GM18951 (cell line): Measurements from ENCODE around the gene RNF13.

Experiments used
- POLR2A ChIP-seq: IDR thresholded peaks from 4 replicates; pipeline ENCODE4 v1.6.1; 2011; ENCODE audit warnings: mild to moderate bottlenecking; ENCODE audit not compliant: insufficient read length, insufficient read depth; ENCODE audit errors: extremely low read depth
- in situ Hi-C: fragments of 300-500 bp; cut with MboI; formaldehyde crosslinking; loops from one replicate; pipeline ENCODE4 v1.12.0; 2022; ENCODE audit warnings: low sequenced_read_pairs, mixed read lengths, inconsistent platforms; ENCODE audit not compliant: unreplicated experiment

Gene RNF13, protein sequence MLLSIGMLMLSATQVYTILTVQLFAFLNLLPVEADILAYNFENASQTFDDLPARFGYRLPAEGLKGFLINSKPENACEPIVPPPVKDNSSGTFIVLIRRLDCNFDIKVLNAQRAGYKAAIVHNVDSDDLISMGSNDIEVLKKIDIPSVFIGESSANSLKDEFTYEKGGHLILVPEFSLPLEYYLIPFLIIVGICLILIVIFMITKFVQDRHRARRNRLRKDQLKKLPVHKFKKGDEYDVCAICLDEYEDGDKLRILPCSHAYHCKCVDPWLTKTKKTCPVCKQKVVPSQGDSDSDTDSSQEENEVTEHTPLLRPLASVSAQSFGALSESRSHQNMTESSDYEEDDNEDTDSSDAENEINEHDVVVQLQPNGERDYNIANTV

DNA sequence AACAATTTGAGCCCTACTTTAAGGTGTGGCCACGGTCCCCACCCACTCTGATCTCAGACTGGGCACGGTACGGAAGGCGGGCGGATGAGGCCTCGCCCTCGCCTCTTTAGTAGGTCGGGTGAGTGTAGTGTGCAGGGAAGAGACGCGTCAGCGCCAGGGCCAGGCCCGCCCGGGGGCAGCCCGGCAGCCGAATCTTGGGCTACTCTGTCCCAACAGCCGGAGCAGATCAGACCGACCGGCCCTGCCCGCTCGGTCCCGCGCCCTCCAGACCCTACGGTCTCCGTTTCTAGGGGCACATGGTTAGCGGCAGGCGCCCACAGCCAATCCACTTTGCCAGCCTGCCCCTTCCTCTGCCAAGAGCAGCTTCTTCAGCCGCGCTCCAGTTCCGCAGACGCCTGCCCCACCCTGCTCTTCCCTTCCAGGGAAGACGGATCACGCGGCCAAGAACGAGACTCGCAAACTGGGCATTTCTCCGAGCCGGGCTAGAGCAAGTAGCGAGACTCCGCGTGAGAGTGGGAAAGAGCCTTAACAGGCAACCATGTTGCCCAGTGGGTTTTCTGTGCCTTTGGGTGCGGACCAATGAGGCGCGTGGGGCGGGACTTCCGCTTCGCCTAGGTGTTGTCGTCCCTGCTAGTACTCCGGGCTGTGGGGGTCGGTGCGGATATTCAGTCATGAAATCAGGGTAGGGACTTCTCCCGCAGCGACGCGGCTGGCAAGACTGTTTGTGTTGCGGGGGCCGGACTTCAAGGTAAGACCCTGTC lies at the start of gene RNF13:
TSS of gene RNF13 (plus strand) at position 610 of the 761 bp plus-strand sequence. CDS start 32,812 bp downstream, outside the sequence.
- TF ChIP-seq POLR2A = peak; percentile 71
- in situ Hi-C loops = no loop called here

DNA sequence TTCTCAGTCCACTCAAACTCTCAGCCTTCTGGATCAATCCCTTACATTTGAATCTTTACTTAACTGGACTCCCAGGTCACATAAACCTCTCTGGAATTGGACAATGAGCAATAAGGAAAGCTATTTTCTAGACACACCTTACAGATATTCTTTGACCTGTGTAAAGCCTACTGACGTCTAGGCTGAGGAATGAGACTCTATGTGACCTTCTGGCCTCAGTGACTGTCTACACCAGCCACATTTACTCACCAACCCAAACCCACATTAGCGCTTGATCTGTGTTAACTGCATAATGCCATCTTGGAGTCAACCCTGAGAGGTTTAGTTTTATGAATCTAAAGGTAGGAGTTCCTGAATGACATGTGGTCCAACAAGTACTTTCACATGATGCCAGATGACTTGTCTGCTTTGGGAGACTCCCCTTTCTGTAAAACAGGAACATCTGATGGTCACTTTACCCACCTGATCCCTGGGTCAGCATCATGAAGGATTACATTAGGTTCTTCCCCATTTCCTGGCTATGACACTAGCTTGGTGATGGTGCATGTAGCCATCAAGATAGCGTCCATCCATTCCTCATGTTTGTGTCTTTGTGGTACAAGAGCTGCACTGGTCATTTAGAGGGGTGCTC lies 49.3 kb upstream of the RNF13 start:
- no peak for TF ChIP-seq POLR2A
- in situ Hi-C loops = no loop called here

DNA sequence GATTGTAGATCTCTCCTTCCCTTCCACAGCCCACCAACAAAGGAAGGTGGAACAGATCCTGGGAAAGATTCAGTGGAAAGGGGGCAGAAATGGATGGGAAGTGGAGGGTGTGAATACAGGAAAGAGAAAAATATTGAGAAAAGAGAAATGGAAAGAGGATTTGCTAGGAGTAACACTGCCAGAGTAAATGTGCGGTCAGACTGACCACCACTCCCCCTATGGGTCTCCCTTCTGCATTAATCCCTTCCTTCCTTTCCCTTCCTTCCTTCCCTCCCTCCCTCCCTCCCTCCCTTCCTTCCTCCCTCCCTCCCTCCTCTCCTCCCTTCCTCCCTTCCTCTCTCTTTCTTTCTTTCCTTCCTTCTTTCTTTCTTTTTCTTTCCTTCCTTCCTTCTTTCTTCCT lies 48.7 kb upstream of the RNF13 start:
- no peak for TF ChIP-seq POLR2A
- in situ Hi-C loops = no loop called here

DNA sequence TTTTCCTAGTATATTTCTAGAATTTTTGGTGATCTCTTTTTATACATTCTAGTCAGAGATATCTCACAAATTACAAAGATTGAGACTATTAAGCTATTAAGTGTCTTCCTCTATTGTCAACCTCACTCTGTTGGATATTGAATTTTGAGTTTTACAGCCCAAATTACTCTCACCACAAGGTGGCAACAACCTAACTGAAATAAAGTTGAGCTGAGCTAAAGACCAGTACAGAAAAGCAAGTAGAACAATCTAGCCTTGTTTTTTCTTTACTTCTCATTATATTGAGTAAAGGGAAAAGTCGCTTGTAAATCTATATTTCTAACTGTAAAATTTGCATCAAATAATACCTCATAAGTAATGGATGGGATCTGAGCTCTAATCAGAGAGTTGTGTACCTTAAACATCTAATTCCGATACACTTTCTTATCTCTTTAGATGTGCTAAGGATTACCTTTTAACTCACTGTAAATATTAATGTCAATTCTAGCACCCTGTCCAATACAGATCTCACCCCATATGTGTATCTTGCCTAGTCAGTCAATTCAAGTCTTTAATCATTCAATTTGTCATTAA lies 47.2 kb upstream of the RNF13 start:
- no peak for TF ChIP-seq POLR2A
- in situ Hi-C loops = no loop called here

DNA sequence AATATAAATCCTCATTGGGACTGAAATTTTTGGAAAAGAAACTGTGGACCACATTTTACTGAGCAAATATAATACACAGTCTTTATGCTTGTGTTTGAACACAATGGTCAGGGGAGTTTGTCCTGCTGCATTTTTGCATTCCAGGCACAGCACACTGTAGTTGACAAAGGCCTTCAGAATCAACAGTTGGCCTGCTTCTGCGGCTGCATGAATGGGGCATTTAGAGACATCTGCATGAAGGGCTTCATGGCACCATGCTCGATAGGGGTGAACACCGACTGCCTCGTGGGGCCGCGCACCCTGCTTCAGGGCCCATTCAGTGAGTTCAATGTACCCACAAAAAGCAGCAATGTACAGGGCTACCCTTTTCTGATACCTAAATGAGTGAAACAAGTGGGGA lies 45.3 kb upstream of the RNF13 start:
- no peak for TF ChIP-seq POLR2A
- in situ Hi-C loops = no loop called here

DNA sequence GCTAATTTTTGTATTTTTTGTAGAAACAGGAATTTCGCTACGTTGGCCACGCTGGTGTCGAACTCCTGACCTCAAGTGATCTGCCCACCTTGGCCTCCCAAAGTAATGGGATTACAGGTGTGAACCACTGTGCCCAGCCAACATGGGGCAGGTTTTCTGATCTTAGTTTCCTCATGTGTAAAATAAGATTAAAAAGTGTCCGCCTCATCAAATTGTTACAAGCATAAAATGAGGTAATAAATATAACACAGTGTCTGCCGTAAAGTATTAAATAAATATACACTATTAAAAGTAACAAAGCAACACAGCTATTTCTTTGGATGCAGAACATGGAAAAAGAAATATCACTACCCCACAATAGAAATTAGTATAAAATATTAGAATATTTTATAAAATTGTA lies 44.3 kb upstream of the RNF13 start:
- TF ChIP-seq POLR2A = no peak
- in situ Hi-C loops = no loop called here

DNA sequence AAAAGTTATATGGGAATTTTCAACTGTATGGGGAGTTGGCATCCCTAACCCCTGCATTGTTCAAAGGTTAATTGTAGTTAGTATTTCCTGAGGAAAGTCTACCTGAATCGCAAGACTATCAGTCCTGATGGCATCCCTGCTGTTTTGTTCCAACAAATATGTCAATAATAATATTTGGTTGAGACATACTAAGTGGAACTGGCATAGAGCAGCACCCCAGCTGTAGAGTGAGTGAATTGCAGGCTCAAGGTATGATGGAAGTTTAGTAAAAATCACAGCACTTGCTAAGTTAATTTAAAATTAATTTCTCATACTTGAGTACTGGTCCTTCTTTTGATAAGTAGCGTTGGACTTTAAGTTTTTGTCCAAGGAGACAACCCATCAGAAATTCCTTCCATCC lies 42.8 kb upstream of the RNF13 start:
- in situ Hi-C loops = no loop called here
- TF ChIP-seq POLR2A = no peak

DNA sequence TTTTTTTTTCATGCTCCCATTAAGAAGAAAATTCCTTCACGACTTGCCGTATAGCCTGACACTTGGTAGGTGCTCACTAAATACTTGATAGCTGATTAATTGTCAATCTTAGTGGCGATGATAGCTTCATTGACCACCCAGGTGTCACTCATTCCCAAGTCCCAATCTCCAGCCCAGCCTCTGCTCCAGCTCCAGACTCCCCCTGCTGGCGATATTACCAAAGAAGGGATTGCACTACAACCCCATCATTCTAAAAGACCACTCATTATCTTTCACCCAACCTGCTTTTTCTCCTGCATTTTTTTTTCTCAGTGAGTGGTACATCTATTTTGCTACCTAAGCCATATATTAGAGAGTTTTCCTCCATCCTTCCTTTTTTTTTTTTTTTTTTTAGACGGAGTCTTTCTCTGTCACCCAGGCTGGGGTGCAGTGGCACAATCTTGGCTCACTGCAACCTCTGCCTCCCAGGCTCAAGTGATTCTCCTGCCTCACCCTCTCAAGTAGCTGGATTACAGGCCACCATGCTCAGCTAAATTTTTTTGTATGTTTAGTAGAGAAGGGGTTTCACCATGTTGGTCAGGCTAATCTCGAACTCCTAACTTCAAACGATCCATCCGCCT lies 41.3 kb upstream of the RNF13 start:
- in situ Hi-C loops = no loop called here
- TF ChIP-seq POLR2A = no peak

DNA sequence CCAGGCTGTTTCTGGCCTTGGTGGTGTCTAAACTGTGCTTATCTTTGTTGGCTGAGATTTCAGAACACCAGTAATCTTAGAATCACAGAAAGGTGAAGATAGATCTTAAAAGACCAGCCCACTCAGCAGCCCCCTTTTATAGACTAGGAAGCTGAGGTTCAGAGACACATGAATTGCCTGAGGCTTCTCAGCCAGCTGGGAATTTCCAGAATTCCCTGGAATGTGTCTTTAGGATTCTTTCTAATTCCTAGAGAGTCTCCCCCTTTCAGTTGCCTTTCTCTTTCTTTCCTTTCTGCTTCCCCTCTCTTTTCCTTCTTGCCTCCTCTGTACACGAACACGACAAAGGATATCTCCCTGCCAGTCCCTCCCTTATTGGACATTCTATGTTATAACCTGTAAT lies 40.2 kb upstream of the RNF13 start:
- in situ Hi-C loops = no loop called here
- TF ChIP-seq POLR2A = no peak

DNA sequence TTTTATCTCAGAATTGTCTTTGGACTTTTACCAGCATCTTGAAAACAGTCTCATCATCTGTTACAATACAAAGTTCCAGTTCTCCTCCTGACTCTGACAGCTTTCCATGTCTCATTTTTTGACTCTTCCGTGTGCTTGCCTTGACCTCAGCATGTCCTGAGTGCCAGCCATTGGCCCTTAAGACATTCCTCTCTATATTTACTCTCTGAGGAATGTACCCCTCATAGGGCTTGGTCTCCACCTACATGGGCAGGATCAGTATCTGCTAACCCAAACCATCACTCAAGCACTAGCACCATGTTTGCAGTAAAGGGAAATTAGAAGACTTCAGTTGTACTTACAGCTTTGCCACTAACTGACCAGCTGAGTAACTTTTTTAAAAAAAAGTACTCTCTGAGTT lies 36.8 kb upstream of the RNF13 start:
- TF ChIP-seq POLR2A = no peak
- in situ Hi-C loops = no loop called here

DNA sequence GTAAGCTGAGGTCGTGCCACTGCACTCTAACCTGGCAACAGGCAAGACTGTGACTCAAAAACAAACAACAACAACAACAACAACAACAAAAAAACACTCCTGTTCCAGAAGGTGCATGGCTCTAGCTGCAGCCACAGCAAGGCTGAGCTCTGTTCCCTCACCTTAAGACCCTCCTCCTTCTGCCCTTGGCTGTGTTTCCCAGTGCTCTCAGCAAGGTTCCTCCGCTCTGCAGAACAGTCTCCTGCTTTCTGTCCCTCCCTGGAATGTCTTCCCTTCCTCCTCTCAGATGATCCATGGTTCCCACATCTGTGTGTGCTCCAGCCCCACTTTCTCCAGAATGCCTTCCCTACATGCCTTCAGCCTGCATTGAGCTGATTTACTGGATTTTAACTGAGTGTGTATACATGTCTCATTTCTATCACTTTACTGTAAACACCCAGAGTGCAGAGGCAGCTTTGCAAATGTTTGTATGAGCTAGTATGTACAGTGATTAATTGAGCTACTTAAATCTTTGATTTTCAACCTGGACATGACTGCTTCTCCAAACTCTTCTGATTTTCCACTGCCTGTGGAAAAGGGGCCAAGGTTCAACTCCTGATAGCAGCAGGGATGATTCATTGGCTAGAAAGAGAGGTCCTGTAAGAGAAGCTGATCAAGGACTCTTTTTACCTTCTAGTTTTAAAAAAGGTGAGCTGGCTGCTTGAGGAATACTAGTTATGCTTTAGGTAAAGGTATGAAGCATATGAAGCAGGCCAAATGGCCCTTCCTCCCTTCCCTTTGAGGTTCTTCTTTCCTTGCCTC lies 35.4 kb upstream of the RNF13 start:
- TF ChIP-seq POLR2A = no peak
- in situ Hi-C loops = no loop called here

DNA sequence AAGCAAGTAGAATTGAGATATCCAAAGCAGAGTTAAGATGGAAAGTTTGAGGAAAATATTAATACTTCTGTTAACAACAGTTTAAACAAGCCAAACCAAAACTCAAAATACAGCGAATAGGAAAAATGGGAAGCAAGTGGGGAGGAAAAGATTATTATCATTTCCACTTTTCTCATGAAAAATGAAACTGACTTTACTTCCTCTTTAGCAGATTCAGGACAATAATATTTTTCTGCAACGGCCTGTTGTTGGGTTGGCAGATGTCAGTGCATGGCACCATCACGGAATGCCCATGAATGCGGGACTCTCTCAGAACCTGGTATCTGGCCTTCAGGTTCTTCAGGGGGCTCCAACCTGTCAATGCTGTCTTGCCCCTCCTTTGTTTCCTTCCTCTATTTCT lies 31.8 kb upstream of the RNF13 start:
- in situ Hi-C loops = no loop called here
- TF ChIP-seq POLR2A = no peak

DNA sequence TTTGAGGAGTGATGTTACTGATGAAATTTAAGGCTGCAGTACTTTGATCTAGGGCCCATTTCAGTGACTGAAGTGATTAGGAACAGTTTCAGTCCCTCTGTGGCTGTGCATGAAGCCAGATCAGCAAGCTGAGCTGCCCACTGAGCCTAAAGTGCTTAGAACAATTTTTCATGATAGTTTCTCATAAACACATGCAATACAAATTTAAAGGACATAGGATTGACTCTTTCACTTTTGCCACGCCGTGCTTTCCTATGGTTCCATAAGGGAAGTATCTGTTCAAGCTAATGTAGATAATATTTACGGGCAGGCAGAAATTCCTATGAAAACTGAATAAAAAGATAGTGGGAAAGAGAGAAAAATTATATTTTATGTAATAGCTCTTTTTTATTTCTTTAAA lies 31.3 kb upstream of the RNF13 start:
- TF ChIP-seq POLR2A = no peak
- in situ Hi-C loops = no loop called here

DNA sequence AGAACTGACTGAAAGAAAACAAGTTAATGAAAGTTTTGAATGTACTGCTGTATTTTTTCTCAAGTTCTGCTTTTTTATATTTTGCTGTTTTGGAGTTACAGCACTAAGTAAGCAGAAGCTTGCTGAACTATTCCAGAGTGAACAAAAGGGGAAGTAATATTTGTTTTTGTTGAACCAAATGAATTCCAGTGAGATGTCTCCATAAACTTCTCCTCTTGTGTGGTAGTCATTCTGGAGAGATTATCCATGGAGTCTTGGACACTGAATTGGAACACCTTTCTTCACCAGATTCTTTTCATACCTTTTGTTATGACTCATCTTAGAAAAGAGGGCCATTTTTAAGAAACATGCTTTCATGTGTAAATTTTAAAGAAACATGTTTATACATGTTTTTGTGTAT lies 29.4 kb upstream of the RNF13 start:
- TF ChIP-seq POLR2A = no peak
- in situ Hi-C loops = no loop called here
